ENCODE results near the gene SHISA2.

Gene SHISA2

DNA sequence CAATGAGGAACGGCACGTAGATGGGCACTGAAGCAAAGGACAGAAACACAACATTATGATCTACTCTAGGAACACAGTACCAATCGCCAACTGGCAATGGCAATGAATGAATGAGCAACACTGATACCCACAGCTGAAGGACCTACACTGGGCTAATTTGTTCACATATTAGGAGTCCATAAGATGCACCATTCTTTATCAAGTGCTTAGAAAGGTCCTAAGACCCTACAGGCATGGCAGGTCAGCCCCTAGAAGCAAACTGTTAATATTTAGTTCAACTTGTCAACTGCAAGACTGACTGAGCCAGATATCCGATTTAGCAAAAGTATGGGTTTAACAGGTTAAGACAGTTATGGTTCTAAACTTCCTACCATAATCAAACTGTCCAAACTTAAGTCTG lies 4.8 kb downstream of the SHISA2 start:
- no peak for DNase-seq

GRCh38 chr13:26046639-26047038 lies 5.2 kb downstream of the SHISA2 start:
- DNase-seq = no peak

DNA sequence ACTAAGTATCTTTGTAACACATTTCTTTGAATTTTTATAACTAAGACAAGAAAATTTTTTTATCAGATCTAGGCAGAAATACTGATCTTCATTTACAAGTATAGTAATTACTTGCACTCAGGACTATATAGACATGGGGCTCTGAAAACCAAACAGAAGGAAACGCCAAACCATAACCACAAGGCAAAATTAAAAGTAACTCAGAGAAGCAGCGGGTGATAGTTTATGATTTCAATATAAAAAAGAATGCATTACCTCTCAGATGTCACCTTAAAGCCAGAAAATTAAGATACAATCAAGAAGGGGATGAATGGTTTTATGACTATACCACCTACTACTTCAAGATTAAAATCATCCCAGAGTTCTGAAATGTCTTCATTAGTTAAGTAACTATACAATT lies 6.7 kb downstream of the SHISA2 start:
- no peak for DNase-seq

- DNase-seq = no peak
Measured at GRCh38 chr13:26042785-26043184, 9.0 kb downstream of the SHISA2 start.

DNA sequence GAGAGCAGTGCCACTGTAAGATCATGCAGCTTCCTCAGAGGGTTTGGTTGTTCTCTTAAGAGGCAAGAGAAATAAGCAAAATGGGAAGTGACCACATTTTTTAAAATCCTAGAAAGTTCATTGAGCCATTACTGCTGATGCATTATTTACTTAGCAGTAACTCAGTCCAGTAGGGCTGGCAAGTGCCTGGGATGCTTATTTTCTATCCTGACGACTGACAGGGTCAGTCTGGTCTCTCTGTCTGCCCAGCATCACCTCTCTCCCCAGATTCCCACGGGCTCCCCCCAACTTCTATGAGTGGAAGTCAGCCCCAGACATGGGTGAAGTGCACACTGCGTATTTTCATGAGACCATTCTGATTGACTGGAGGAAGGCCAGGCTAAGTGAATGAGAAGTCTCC lies 10.4 kb downstream of the SHISA2 start:
- DNase-seq = no peak

- no peak for DNase-seq
Measured at GRCh38 chr13:26038931-26039475, 12.8 kb downstream of the SHISA2 start.

GRCh38 chr13:26037302-26037701 lies 14.5 kb downstream of the SHISA2 start:
- no peak for DNase-seq

DNA sequence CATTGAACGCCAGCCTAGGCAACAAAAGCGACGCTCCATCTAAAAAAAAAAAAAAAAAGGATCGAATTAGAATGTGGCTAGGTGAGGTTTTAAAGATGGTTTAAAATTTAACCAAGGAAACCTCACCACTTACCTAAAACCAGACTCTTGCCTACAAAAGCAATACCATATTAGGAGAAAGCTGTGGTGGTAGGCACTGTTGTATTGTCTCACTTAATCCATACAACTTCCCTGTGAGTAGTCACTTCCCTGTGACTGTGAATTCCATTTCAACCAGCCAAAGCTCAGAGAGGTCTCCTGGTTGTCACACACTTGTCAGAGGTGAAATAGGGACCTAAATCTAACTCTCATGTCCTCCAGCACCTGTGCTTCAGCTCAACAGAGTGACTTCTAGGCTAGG lies 15.4 kb downstream of the SHISA2 start:
- DNase-seq = no peak

DNA sequence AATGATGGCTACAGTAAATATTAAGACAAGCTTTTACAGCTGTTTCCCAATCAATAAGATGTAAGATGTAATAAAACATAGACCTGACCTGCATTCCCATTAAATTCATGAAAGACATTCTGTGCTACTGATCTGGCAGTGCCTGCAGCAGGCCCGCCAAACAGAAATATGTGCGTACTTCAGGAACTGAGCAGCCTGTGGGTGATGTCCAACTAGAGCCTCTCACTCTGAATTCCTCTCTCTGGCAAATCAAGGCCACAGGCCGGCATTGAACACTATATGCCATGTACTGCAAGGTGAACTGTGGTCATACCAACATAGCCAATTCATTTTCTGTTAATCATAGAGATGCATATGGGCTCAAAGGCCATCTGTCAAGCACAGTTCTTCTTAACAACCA lies 17.8 kb downstream of the SHISA2 start:
- no peak for DNase-seq

- no peak for DNase-seq
Measured at GRCh38 chr13:26030331-26030730, 21.5 kb downstream of the SHISA2 start.

GRCh38 chr13:26029581-26030136 lies 22.2 kb downstream of the SHISA2 start:
- DNase-seq = no peak

DNA sequence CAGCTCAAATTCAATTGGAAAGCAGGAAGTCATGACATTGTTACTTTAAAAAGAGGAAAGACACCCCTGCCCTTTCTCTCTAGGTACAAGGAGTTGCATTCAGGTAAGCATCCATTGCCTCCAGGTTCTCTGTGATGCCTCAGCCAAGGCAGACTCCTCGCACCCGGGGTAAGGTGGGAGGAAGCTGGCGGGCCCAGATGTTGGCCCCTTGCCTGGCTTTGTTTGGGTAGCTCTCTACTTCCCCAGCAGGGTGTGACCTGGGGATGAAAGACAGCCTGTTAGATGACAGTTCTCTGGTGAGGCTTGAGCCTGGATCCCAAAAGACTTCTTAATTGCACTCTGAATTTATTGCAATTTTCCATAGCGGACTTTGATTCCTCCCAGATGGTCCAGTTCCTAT lies 25.6 kb downstream of the SHISA2 start:
- no peak for DNase-seq

GRCh38 chr13:26025771-26026170 lies 26.0 kb downstream of the SHISA2 start:
- DNase-seq = no peak

DNA sequence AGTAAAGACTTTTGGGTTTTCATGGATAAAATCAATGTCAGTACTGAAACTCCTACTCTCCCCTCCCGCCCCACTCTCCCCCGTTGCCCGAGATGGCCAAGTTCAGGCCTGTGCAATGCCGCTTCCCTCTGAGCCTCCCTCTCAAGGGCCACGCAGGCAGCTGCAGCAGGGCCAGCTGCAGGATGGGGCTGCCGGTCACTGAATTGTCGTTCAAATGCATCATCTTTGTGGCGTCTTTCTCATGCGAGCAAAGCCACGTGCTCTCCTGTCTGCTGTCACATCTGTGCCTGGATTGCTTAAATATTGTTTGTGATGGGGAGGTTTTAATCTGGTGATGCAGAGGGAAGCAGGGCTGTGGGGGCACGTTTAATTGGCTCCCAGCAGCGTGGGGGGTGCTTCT lies 26.6 kb downstream of the SHISA2 start:
- no peak for DNase-seq

- no peak for DNase-seq
Measured at GRCh38 chr13:26024558-26024957, 27.3 kb downstream of the SHISA2 start.

DNA sequence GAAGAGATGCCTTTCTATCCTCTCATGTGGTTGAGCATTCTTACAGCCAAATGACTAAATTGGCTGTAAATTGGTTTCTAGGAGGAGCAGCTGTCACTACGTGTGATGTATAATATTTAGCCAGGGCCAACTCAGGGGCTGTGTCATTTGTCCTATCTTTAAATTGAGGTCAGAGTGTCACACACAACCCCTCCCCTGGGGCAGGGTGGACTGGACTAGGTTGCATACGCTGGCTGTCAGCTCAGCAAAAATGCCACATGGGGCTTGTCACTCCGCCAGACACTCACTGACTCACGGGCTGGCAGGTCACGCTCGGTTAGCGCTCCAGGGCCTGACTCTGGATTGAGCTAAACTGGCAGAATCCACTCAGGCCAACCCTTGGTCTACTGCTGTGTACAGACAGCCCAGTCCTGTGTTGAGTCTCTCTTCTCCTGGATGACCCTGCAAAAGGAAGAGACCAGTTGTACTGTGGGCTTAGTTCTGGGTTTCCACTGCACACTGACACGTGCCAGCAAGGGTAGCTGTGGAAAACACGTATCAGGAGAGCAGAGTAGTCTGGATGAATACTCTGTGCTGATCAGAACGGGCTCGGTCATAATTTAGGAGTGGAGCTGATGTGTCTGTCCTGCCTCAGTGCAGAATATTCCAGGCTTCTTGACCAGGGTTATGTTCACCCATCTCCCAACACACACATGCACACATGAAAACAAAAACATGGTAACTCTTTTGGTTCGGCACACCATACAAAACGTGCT lies 29.1 kb downstream of the SHISA2 start:
- DNase-seq = no peak

- no peak for DNase-seq
Measured at GRCh38 chr13:26021956-26022355, 29.9 kb downstream of the SHISA2 start.

- DNase-seq = no peak
Measured at GRCh38 chr13:26021516-26021915, 30.3 kb downstream of the SHISA2 start.

DNA sequence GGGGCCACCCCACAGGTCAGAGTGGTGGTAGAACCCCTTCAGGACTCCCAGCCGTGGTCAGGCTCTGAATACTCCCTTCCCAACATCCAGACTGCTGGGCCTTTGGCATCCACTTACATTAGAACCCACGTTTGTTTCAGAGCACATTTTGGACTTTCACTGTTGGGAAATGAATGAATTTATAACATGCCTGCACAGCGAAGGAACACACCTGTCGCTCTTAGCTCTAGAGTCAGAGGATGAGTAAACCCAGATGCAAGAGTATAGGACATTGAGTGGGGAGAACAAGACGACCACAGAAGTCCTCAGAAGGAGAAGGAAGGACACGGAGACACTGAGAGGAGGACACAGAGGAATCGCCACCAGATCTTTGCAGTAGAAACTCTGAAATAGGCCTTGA lies 30.9 kb downstream of the SHISA2 start:
- DNase-seq = no peak

DNA sequence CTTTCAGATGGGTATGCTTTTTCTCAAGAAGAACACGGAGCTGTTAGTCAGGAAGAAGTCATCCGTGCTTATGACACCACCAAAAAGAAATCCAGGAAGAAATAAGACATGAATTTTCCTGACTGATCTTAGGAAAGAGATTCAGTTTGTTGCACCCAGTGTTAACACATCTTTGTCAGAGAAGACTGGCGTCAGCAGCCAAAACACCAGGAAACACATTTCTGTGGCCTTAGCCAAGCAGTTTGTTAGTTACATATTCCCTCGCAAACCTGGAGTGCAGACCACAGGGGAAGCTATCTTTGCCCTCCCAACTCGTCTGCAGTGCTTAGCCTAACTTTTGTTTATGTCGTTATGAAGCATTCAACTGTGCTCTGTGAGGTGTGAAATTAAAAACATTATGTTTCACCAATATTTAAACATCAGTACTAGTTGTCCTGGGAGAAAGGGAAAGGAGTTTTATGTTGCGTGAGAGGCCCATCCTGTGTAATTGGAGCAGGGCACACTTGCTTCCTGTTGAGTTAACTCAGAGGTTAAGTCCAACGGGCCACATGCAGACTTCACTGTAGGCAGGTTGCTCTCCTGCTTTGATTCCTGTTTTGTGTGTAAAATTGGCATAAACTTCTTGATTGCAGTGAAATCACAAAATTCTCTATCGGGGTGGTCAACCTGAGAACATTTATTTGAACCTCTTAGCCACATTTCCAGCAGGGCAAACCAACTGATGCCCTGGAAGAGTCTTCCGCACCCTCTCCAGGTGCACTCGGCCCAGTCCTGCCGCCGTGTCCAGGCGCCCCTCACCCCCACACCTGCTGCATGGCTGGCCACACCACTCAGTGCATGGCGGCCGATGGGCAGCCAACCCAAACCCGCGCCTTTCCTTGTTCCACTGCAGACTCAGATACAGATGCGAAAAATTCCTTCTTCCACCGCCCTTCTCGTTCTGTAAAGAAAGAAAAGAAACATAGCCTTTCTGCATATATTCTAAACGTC lies 31.6 kb downstream of the SHISA2 start:
- no peak for DNase-seq

GRCh38 chr13:26019251-26019650 lies 32.6 kb downstream of the SHISA2 start:
- no peak for DNase-seq

DNA sequence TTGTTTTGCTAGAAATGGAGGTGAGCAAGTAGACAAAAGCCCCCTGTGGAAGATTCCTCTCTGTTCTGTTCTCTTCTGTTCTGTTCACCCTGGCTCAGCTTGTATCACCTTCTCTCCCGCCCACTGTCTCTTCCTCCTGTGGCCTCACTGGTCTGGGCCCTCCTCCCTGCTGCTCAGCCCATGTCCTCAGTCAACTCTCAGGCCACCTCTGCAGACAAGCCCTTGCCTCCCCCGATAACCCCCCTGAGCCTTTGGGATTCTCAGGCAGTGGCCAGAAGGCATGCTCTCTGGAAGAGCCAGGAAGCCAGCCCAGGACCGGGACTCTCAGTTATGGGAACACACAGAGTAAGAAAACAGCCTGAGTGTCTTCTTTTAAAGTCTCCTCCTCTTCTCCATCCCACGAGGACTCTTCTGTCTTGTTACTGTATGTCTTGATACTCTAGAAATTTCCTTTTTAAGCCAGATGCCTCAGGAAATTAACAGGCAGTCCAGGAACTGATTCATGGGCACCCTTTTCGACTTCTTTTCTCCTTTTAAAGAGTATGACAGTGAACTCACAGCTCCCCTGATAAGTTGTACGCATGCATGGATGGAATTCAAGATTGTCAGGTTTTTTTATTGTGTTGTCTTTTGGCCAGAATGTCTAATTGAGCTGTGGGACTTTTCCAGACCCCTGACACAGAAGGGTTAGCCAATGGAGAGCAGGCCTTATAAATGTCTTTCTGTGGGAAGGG lies 33.7 kb downstream of the SHISA2 start:
- no peak for DNase-seq

All from stimulated activated CD4-positive, alpha-beta T cell treated with anti-CD3 and anti-CD28 coated beads, Interleukin-4, amount 100 ng/mL, for 24 hours (primary cell).